H9 (cell line): ENCODE data around the gene TBC1D4. TPM values are rescaled to one million over a fixed set of nuclear protein-coding genes. Genes with fewer than 3 reads are reported as not detected.

Experiments
- DNase-seq: peaks from one replicate; pipeline ENCODE4 v3.0.0-alpha.2; 2017
- H2AFZ ChIP-seq: one replicate; pipeline ENCODE4 v1.6.1; 2013; ENCODE audit warnings: mild to moderate bottlenecking, low read length, control low read depth, moderate library complexity
- H2AK5ac ChIP-seq: 2 replicates; pipeline ENCODE4 v1.6.1; 2013; ENCODE audit warnings: low read length, control low read depth, mixed read lengths; ENCODE audit not compliant: insufficient read length
- H2BK120ac ChIP-seq: one replicate; pipeline ENCODE4 v1.6.1; 2013; ENCODE audit warnings: low read depth, mild to moderate bottlenecking, low read length, control low read depth, inconsistent platforms; ENCODE audit not compliant: poor library complexity, severe bottlenecking
- H2BK12ac ChIP-seq: 2 replicates; pipeline ENCODE4 v1.6.1; 2013; ENCODE audit warnings: low read length, control low read depth, mixed read lengths, low read depth; ENCODE audit not compliant: insufficient read length
- H2BK15ac ChIP-seq: 2 replicates; pipeline ENCODE4 v1.6.1; 2013; ENCODE audit warnings: low read depth, low read length, control low read depth
- H2BK20ac ChIP-seq: one replicate; pipeline ENCODE4 v1.6.1; 2013; ENCODE audit warnings: low read depth, mild to moderate bottlenecking, low read length, control low read depth, inconsistent platforms; ENCODE audit not compliant: poor library complexity, severe bottlenecking
- H2BK5ac ChIP-seq: 2 replicates; pipeline ENCODE4 v1.6.1; 2013; ENCODE audit warnings: low read length, control low read depth, mixed read lengths; ENCODE audit not compliant: insufficient read length
- H3K14ac ChIP-seq: 2 replicates; pipeline ENCODE4 v1.6.1; 2013; ENCODE audit warnings: low read length, control low read depth; ENCODE audit not compliant: insufficient read depth
- H3K18ac ChIP-seq: 2 replicates; pipeline ENCODE4 v1.6.1; 2013; ENCODE audit warnings: low read depth, mild to moderate bottlenecking, mixed read lengths, low read length, control low read depth; ENCODE audit not compliant: insufficient read length
- H3K23ac ChIP-seq: 2 replicates; pipeline ENCODE4 v1.6.1; 2013; ENCODE audit warnings: low read length, control low read depth, mixed read lengths, low read depth; ENCODE audit not compliant: insufficient read length
- H3K23me2 ChIP-seq: 2 replicates; pipeline ENCODE4 v1.6.1; 2013; ENCODE audit warnings: low read depth, mild to moderate bottlenecking, mixed read lengths, low read length, control low read depth; ENCODE audit not compliant: insufficient read length, poor library complexity, severe bottlenecking
- H3K27ac ChIP-seq: 2 replicates; pipeline ENCODE4 v1.5.1; 2013; ENCODE audit warnings: low read length, control low read depth, mixed read lengths, low read depth; ENCODE audit not compliant: insufficient read length
- H3K27me3 ChIP-seq: 2 replicates; pipeline ENCODE4 v1.6.1; 2013; ENCODE audit warnings: low read length, control low read depth, inconsistent platforms; ENCODE audit not compliant: insufficient read depth
- H3K4ac ChIP-seq: 2 replicates; pipeline ENCODE4 v1.6.1; 2013; ENCODE audit warnings: low read depth, mild to moderate bottlenecking, control low read depth, inconsistent platforms, low read length, moderate library complexity
- H3K4me1 ChIP-seq: 2 replicates; pipeline ENCODE4 v1.6.1; 2013; ENCODE audit warnings: low read length, control low read depth, inconsistent platforms; ENCODE audit not compliant: insufficient read depth
- H3K4me2 ChIP-seq: 2 replicates; pipeline ENCODE4 v1.6.1; 2013; ENCODE audit warnings: low read length, control low read depth, mixed read lengths; ENCODE audit not compliant: insufficient read length, insufficient read depth
- H3K56ac ChIP-seq: 2 replicates; pipeline ENCODE4 v1.6.1; 2013; ENCODE audit warnings: low read depth, mild to moderate bottlenecking, mixed read lengths, low read length, control low read depth; ENCODE audit not compliant: insufficient read length
- H3K79me1 ChIP-seq: 2 replicates; pipeline ENCODE4 v1.6.1; 2013; ENCODE audit warnings: low read depth, mild to moderate bottlenecking, moderate library complexity, low read length, control low read depth, inconsistent platforms; ENCODE audit not compliant: insufficient read depth, poor library complexity, severe bottlenecking
- H3K79me2 ChIP-seq: 2 replicates; pipeline ENCODE4 v1.6.1; 2013; ENCODE audit warnings: low read length, control low read depth, inconsistent platforms; ENCODE audit not compliant: insufficient read depth
- H3K9ac ChIP-seq: 2 replicates; pipeline ENCODE4 v1.6.1; 2013; ENCODE audit warnings: low read length, control low read depth, mixed read lengths; ENCODE audit not compliant: insufficient read length; ENCODE audit errors: extremely low read depth
- H3K9me3 ChIP-seq: one replicate; pipeline ENCODE4 v1.6.1; 2013; ENCODE audit warnings: low read depth, low read length, inconsistent platforms; ENCODE audit not compliant: control insufficient read depth
- H3T11ph ChIP-seq: one replicate; pipeline ENCODE4 v1.6.1; 2013; ENCODE audit warnings: mild to moderate bottlenecking, low read length, control low read depth, inconsistent platforms
- H4K20me1 ChIP-seq: one replicate; pipeline ENCODE4 v1.6.1; 2013; ENCODE audit not compliant: control insufficient read depth, insufficient read length, insufficient read depth
- H4K5ac ChIP-seq: 2 replicates; pipeline ENCODE4 v1.6.1; 2013; ENCODE audit warnings: low read depth, mild to moderate bottlenecking, mixed read lengths, low read length, control low read depth; ENCODE audit not compliant: insufficient read length
- H4K8ac ChIP-seq: replicated peaks from 2 replicates; pipeline ENCODE4 v1.6.1; 2013; ENCODE audit warnings: low read length, control low read depth, mixed read lengths, low read depth; ENCODE audit not compliant: insufficient read length
- H4K91ac ChIP-seq: 2 replicates; pipeline ENCODE4 v1.6.1; 2013; ENCODE audit warnings: low read depth, mild to moderate bottlenecking, moderate library complexity, mixed read lengths, low read length, control low read depth; ENCODE audit not compliant: insufficient read length
- H3K27ac Mint-ChIP-seq, 3 experiments: 2 replicates in 2 of 3; 3 replicates in 1 of 3; pipeline ENCODE4 v1.8.0; 2020 to 2021; ENCODE audit warnings: mixed read lengths in 3 of 3, mild to moderate bottlenecking in 1 of 3, moderate library complexity in 1 of 3
- H3K27me3 Mint-ChIP-seq: 2 replicates; pipeline ENCODE4 v1.8.0; 2021; ENCODE audit warnings: low read depth, mild to moderate bottlenecking, moderate library complexity, mixed read lengths
- H3K36me3 Mint-ChIP-seq, 3 experiments: 2 replicates in 2 of 3; 3 replicates in 1 of 3; pipeline ENCODE4 v1.8.0; 2020 to 2021; ENCODE audit warnings: low read depth in 3 of 3, mixed read lengths in 3 of 3; ENCODE audit not compliant: insufficient read depth in 1 of 3
- H3K4me1 Mint-ChIP-seq, 2 experiments: 2 replicates each; pipeline ENCODE4 v1.8.0; 2020; ENCODE audit warnings: mixed read lengths in 2 of 2
- H3K4me3 Mint-ChIP-seq, 2 experiments: 2 replicates in 1 of 2; 3 replicates in 1 of 2; pipeline ENCODE4 v1.8.0; 2020 to 2021; ENCODE audit warnings: mild to moderate bottlenecking in 2 of 2, mixed read lengths in 2 of 2, moderate library complexity in 1 of 2
- H3K9me3 Mint-ChIP-seq, 2 experiments: 2 replicates in 1 of 2; 3 replicates in 1 of 2; pipeline ENCODE4 v1.8.0; 2020; ENCODE audit warnings: mild to moderate bottlenecking in 2 of 2, mixed read lengths in 2 of 2, moderate library complexity in 1 of 2
- WGBS: extraction: QIAGEN DNeasy Blood & Tissue Kit; methylation state at CpG from one replicate; pipeline ENCODE4 v1.1.7; 2013; ENCODE audit warnings: missing lambda C conversion rate, low lambda C conversion rate, mixed read lengths; ENCODE audit not compliant: insufficient read length; ENCODE audit errors: extremely low coverage; 5-methylcytosine and 5-hydroxymethylcytosine counted together
- total RNA-seq: library from RNA; stranded (reverse); gene quantifications from 2 replicates; pipeline ENCODE4 v1.2.1, GENCODE V29; 2021
- TF ChIP-seq, protein P1 (sequence below): fragments of 200-600 bp; sonication (generic); conservative IDR thresholded peaks from 3 replicates; pipeline ENCODE4 v1.8.0; 2021; ENCODE audit warnings: antibody characterized with exemption, mild to moderate bottlenecking

The TBC1D4 gene
- total RNA-seq, 1 experiment from 2014 or later: 10.5 TPM

DNA sequence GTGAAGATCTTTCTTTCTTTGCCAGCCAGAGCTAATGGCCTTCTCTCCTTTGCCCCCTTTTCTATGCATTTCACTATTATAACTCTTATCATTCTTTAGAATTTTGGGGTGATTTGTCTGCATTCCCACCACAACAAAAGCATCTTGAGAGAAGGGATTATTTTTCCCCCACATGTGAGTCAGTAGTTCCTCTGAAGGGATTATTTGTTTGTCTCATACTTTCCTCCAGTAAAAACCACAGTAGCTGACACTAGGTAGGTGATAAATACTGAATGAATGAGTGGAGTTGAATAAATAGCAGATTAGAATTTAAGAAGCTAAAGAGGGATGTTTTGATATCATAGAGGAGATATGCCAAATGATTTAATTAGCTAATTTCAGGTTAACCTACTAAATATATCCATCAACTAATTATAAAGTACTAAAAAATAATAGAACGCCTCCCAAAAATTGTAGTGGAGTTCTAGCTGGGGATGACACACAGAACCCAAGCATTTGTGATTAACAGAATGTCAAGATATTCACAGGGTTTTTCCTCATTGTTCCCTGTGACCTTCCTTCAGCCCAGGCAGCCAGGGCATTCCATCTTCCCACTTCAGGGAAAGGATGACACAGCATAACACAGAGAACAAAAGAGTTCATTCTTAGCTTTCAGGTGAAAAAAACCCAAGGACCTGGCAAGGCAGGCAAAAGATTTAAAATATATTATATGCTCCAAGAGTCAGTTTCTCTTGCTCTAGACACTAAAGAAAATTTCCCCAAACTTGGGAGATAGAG, 3.5 kb upstream of the TBC1D4 start:
- no peaks in the 10 kb centered on the region for H3K4me1 ChIP-seq
- no peak overlapping the region for H3K23ac ChIP-seq
- H4K20me1 ChIP-seq: no peaks in the 10 kb centered on the region
- H2BK120ac ChIP-seq: no peak overlapping the region
- H3K27ac ChIP-seq: no peak overlapping the region
- H3K9me3 Mint-ChIP-seq: no peaks in the 10 kb centered on the region; a peak in 1 of 5 replicates
- no peaks in the 10 kb centered on the region for H3K79me2 ChIP-seq
- peaks cover 0 to 5% (median 0%) of the 10 kb centered on the region in 3 experiments; a peak in 3 of 7 replicates for H3K36me3 Mint-ChIP-seq
- no peak for DNase-seq
- no peak overlapping the region for H2BK12ac ChIP-seq
- no peak overlapping the region for H4K91ac ChIP-seq
- no peak overlapping the region for H3K18ac ChIP-seq
- no CpG with 5 or more reads among the region's 1 CpG for WGBS
- H3K4me1 Mint-ChIP-seq: peaks cover 15 to 19% of the 10 kb centered on the region in 2 experiments
- H3K79me1 ChIP-seq: no peaks in the 10 kb centered on the region
- H3T11ph ChIP-seq: no peak overlapping the region
- H3K14ac ChIP-seq: no peak overlapping the region; the same call in 1 of the 2 replicates
- no peaks in the 10 kb centered on the region for H3K9me3 ChIP-seq
- H2AK5ac ChIP-seq: no peak overlapping the region
- H3K4me2 ChIP-seq: no peak overlapping the region
- H2BK15ac ChIP-seq: no peak overlapping the region
- no peak overlapping the region for H2BK20ac ChIP-seq
- H3K56ac ChIP-seq: no peak overlapping the region
- H3K27me3 ChIP-seq: no peaks in the 10 kb centered on the region
- H2AFZ ChIP-seq: no peak overlapping the region
- no peak overlapping the region for H4K5ac ChIP-seq
- no peak overlapping the region for H3K4ac ChIP-seq
- no peak overlapping the region for H4K8ac ChIP-seq
- H2BK5ac ChIP-seq: no peak overlapping the region
- peaks cover 8% of the 10 kb centered on the region for H3K27me3 Mint-ChIP-seq
- peak overlapping the region in 1 of 3 experiments; percentile 90; a peak in 2 of 7 replicates for H3K27ac Mint-ChIP-seq
- H3K4me3 Mint-ChIP-seq: no peak overlapping the region
- TF ChIP-seq, protein P1, sequence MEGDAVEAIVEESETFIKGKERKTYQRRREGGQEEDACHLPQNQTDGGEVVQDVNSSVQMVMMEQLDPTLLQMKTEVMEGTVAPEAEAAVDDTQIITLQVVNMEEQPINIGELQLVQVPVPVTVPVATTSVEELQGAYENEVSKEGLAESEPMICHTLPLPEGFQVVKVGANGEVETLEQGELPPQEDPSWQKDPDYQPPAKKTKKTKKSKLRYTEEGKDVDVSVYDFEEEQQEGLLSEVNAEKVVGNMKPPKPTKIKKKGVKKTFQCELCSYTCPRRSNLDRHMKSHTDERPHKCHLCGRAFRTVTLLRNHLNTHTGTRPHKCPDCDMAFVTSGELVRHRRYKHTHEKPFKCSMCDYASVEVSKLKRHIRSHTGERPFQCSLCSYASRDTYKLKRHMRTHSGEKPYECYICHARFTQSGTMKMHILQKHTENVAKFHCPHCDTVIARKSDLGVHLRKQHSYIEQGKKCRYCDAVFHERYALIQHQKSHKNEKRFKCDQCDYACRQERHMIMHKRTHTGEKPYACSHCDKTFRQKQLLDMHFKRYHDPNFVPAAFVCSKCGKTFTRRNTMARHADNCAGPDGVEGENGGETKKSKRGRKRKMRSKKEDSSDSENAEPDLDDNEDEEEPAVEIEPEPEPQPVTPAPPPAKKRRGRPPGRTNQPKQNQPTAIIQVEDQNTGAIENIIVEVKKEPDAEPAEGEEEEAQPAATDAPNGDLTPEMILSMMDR: no peak
- H3K23me2 ChIP-seq: no peaks in the 10 kb centered on the region
- no peak overlapping the region for H3K9ac ChIP-seq
